IPS-18a (cell line): ENCODE measurements around the gene BTBD17.

Experiments used
- H3K27ac ChIP-seq: one replicate; pipeline ENCODE4 v1.5.1; 2013; ENCODE audit warnings: low read length
- H3K27me3 ChIP-seq: one replicate; pipeline ENCODE4 v1.6.1; 2013; ENCODE audit warnings: mild to moderate bottlenecking, low read length; ENCODE audit not compliant: control insufficient read depth, insufficient read depth
- H3K36me3 ChIP-seq: one replicate; pipeline ENCODE4 v1.6.1; 2013; ENCODE audit warnings: low read depth, low read length; ENCODE audit not compliant: control insufficient read depth
- H3K4me1 ChIP-seq: one replicate; pipeline ENCODE4 v1.6.1; 2013; ENCODE audit warnings: low read depth, low read length; ENCODE audit not compliant: control insufficient read depth
- H3K4me3 ChIP-seq: one replicate; pipeline ENCODE4 v1.5.1; 2013; ENCODE audit warnings: low read length
- H3K9ac ChIP-seq: one replicate; pipeline ENCODE4 v1.6.1; 2013; ENCODE audit warnings: mild to moderate bottlenecking, low read length, moderate library complexity
- H3K9me3 ChIP-seq: one replicate; pipeline ENCODE4 v1.6.1; 2013; ENCODE audit warnings: low read depth, low read length; ENCODE audit not compliant: control insufficient read depth

BTBD17 gene

GRCh38 chr17:74326506-74326905, 35.2 kb downstream of the BTBD17 start:
- Histone ChIP-seq H3K9me3 (no peaks in the 10 kb centered on the region), H3K36me3 (no peaks in the 10 kb centered on the region), H3K4me3 (peak overlapping the region; percentile 51), H3K9ac (no peak overlapping the region), H3K4me1 (peaks cover 7% of the 10 kb centered on the region), H3K27ac (no peak overlapping the region), H3K27me3 (peaks cover 34% of the 10 kb centered on the region)

GRCh38 chr17:74325743-74326379, 35.8 kb downstream of the BTBD17 start, which contains the start of gene KIF19:
TSS of gene KIF19 (plus strand) at chr17:74326226. CDS start at chr17:74326350, 124 bp downstream.
- peak within 1 kb of the TSS; percentile 51 for H3K4me3 ChIP-seq
- peaks cover 34% of the 10 kb centered on the region for H3K27me3 ChIP-seq
- H3K9me3 ChIP-seq, result no peaks in the 10 kb centered on the region
- peaks cover 7% of the 10 kb centered on the region for H3K4me1 ChIP-seq
- H3K36me3 ChIP-seq, result no peaks in the 10 kb centered on the region
- no peak within 1 kb of the TSS for H3K27ac ChIP-seq
- H3K9ac ChIP-seq, result no peak within 1 kb of the TSS

- Histone ChIP-seq H3K36me3 (no peaks in the 10 kb centered on the region), H3K4me1 (peaks cover 7% of the 10 kb centered on the region), H3K27me3 (peaks cover 34% of the 10 kb centered on the region), H3K9me3 (no peaks in the 10 kb centered on the region), H3K4me3 (peak overlapping the region; percentile 51), H3K27ac (no peak overlapping the region), H3K9ac (no peak overlapping the region)
These were observed 36.3 kb downstream of the BTBD17 start for GRCh38 chr17:74325376-74325742.

- Histone ChIP-seq H3K4me3 (no peak overlapping the region), H3K36me3 (no peaks in the 10 kb centered on the region), H3K9me3 (no peaks in the 10 kb centered on the region), H3K27me3 (peaks cover 34% of the 10 kb centered on the region), H3K27ac (no peak overlapping the region), H3K9ac (no peak overlapping the region), H3K4me1 (peaks cover 7% of the 10 kb centered on the region)
These were observed 37.1 kb downstream of the BTBD17 start for GRCh38 chr17:74324521-74324920.

- no peaks in the 10 kb centered on the region for H3K36me3 ChIP-seq
- H3K9ac ChIP-seq, result no peak overlapping the region
- H3K27me3 ChIP-seq, result no peaks in the 10 kb centered on the region
- H3K4me3 ChIP-seq, result no peak overlapping the region
- H3K27ac ChIP-seq, result no peak overlapping the region
- H3K4me1 ChIP-seq, result no peaks in the 10 kb centered on the region
- H3K9me3 ChIP-seq, result no peaks in the 10 kb centered on the region
These were observed 43.3 kb downstream of the BTBD17 start for GRCh38 chr17:74318391-74318790.

GRCh38 chr17:74317071-74317470, 44.6 kb downstream of the BTBD17 start:
- H3K27me3 ChIP-seq, result no peaks in the 10 kb centered on the region
- H3K4me1 ChIP-seq, result no peaks in the 10 kb centered on the region
- no peak overlapping the region for H3K9ac ChIP-seq
- H3K4me3 ChIP-seq, result no peak overlapping the region
- no peaks in the 10 kb centered on the region for H3K9me3 ChIP-seq
- H3K36me3 ChIP-seq, result no peaks in the 10 kb centered on the region
- H3K27ac ChIP-seq, result no peak overlapping the region

- H3K27ac ChIP-seq, result no peak overlapping the region
- no peak overlapping the region for H3K9ac ChIP-seq
- H3K9me3 ChIP-seq, result no peaks in the 10 kb centered on the region
- H3K27me3 ChIP-seq, result no peaks in the 10 kb centered on the region
- H3K36me3 ChIP-seq, result no peaks in the 10 kb centered on the region
- H3K4me3 ChIP-seq, result no peak overlapping the region
- no peaks in the 10 kb centered on the region for H3K4me1 ChIP-seq
These were observed 45.4 kb downstream of the BTBD17 start for GRCh38 chr17:74316220-74316619.

GRCh38 chr17:74314877-74315276, 46.8 kb downstream of the BTBD17 start:
- no peaks in the 10 kb centered on the region for H3K4me1 ChIP-seq
- no peaks in the 10 kb centered on the region for H3K36me3 ChIP-seq
- H3K9me3 ChIP-seq, result no peaks in the 10 kb centered on the region
- H3K4me3 ChIP-seq, result no peak overlapping the region
- H3K9ac ChIP-seq, result no peak overlapping the region
- H3K27ac ChIP-seq, result no peak overlapping the region
- no peaks in the 10 kb centered on the region for H3K27me3 ChIP-seq

GRCh38 chr17:74309902-74310301, 51.8 kb downstream of the BTBD17 start:
- no peak overlapping the region for H3K9ac ChIP-seq
- H3K27me3 ChIP-seq, result no peaks in the 10 kb centered on the region
- no peaks in the 10 kb centered on the region for H3K9me3 ChIP-seq
- H3K36me3 ChIP-seq, result no peaks in the 10 kb centered on the region
- no peak overlapping the region for H3K27ac ChIP-seq
- H3K4me3 ChIP-seq, result no peak overlapping the region
- H3K4me1 ChIP-seq, result no peaks in the 10 kb centered on the region

GRCh38 chr17:74307984-74308773, 53.5 kb downstream of the BTBD17 start:
- Histone ChIP-seq H3K9me3 (no peaks in the 10 kb centered on the region), H3K36me3 (no peaks in the 10 kb centered on the region), H3K27me3 (no peaks in the 10 kb centered on the region), H3K27ac (no peak overlapping the region), H3K4me1 (no peaks in the 10 kb centered on the region), H3K9ac (no peak overlapping the region), H3K4me3 (no peak overlapping the region)
